NK-92 (cell line): ENCODE measurements around the gene SOX1.

Experiments
- DNase-seq: peaks from one replicate; lab custom pipeline; 2025; ENCODE audit not compliant: unreplicated experiment; lab: John Stamatoyannopoulos, UW

The SOX1 gene

GRCh38 chr13:112071723-112072533 lies 5.0 kb downstream of the SOX1 start:
- no peak for DNase-seq

DNA sequence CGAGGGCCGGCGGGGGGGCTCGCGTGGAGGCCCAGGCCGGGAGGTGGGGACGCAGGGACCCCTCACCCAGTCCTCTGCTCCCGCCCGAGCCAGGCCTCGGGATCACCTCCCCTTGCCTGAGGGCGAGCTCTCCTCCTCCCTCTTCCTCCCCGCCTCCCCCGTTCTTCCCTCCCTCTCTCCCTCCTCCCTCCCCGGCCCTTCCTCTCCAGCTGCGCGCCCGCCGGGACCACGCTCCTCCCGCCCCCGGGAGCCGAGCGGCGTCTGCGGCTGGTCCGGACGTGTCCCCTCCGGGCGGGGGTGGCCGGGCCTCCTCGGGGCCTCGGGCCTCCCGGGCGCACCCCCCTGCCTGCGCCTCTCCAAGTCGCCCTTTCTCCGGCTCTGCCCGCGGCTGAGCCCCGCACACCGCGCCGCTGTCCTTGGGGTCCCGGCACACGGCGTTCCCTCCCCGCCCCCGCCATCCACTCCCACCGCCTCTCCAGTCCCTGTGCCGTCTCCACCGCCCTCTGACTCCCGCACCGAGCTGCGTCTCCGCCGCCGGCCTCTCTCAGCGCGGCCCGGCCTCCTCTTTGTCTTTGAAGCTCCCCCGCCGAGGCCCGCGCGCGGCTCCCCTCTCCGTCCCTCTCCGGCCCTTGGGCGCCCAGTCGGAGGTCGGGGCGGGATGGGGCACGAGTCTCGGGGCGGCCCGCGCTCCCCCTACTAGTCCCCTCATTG lies 5.7 kb downstream of the SOX1 start:
- no peak for DNase-seq

DNA sequence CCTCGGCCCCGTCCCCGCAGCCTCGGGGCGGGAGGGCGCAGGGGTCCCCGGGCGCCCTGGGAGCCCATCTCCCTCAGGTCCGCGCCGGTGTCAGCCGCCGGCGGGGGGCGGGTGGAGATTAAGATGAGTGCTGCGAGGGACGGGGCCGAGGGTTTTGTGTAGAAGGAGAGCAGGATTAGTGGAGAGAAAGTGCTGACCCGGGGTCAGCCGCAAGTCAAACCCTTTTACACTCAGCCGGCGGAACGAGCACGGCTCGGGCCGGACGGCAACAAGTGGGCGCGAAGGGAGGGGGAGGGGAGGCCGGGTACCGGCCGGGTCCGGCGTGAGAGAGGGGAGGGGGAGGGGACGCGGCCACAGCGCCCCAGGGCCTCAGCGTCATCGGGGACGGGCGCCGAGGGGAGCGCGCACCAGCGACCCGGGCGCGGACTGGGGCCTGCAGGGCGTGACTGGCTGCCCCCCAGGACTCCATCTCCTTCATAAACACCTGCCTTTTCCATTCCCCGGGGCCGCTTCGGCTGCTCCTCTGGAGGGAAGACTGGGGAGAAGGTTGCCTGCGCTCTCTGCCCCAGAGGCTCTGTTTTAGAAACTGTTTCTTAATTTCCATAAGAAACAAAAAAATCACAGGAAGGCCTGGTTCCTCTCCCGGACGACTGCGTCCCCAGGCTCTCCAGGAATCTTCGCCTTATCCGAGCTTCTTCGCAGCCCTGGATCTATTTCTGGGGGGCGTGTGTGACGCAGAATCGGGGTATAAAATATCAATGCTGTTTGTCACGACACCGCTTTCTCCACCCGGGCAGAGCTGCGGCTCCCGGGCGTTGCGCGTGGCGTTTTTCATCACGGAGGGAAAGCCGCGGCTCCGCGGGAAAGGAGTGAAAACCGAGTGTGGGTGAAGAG lies 6.5 kb downstream of the SOX1 start:
- DNase-seq, result no peak

DNA sequence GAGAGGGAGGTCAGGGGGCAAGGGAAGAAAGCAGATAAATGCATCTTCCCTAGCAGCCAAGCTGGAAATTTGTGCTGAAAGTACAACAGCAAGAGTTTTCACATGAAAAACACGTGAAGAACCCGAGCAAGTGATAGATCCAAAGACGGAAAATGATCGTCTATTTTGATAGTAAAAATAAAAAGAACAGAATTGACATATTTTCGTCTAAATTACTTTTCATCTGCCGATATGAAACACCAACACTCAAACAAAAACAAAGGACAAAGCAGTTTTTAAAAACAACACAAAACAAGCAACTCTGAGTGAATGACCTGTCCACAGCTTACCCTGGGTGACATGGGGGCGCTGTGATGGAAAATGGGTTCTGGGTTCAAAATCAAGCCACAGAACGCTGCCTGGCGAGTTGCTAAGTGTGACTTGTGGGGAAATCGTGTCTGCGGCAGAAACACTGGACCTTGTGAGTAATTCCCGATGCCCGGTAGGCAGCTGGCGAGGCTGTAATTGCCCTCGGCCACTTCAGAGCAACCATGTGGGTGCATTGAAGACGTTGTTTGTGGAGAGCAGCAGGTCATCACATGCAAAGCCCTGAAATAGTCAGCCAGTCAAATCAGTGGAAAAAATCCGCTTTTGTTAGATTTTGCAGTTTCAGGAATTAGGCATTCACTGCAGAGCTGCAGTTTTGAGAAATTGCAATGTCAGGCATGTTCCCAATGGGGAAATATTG lies 7.4 kb downstream of the SOX1 start:
- DNase-seq, result no peak

DNA sequence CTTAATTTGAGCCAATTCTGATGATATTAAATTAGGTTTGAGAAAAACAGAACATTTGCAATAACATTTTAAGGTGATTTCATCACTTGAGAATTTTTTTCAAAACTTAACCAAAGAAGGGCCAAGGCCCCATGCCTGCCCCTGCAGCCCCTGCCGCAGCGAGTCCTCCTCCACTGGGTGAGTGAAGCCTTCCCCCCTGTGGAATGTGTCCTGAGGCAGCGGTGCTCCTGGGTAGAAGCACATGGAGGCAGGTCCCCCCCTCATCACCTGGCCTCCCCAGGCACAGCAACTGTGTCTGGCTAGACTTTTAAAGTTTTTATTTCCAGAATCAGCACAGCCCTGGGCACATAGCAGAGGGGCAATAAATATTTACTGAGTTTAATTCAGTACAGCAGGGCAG lies 10.8 kb downstream of the SOX1 start:
- no peak for DNase-seq

- DNase-seq, result no peak
Measured at GRCh38 chr13:112078216-112078615, 11.3 kb downstream of the SOX1 start.

DNA sequence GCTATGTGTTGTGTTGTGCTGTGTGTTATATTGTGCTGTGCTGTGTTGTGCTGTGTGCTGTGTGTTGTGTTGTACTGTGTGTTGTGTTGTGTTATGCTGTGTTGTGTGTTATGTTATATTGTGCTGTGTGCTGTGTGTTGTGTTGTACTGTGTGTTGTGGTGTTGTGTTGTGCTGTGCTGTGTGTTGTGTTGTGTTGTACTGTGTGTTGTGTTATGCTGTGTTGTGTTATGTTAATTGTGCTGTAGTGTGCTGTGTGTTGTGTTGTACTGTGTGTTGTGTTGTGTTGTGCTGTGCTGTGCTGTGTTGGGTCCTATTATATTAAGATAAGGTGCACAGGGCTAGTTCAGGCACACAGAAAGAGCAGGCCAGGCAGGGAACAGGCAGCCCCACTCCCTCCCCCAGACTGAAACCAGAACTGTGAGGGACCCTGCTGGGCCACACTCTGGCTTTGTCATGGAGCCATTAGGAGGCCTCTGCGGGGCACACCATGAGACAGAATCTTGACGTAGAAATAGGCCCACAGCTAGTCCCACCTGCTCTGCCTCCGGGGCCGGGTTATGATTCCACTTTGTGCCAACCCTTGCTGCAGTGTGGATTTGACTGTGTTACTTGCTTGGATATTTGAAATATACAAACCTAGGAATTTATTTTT lies 12.1 kb downstream of the SOX1 start:
- DNase-seq, result no peak

- no peak for DNase-seq
Measured at GRCh38 chr13:112079696-112080095, 12.7 kb downstream of the SOX1 start.

GRCh38 chr13:112083971-112084370 lies 17.0 kb downstream of the SOX1 start:
- DNase-seq, result no peak

GRCh38 chr13:112092453-112092852 lies 25.5 kb downstream of the SOX1 start:
- DNase-seq, result no peak

DNA sequence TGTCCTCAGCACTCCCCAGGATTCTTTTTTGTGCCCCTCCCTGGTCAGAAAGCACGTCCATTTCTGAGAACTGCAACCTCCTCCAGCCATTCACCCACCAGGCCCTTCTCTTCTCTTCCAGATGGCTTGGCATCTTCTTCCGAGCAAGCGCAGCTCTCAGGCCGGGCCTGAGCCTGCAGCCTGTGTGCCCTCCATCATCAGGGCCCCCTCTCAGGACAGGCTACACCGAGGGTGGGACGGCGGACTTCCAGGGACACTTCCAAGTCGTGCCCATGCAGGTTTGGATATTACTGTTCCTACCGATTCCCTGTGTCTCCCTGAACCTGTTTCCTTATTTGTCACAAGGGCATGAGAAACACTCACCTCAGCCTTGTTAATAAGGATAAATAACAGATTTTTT lies 28.4 kb downstream of the SOX1 start:
- no peak for DNase-seq

DNA sequence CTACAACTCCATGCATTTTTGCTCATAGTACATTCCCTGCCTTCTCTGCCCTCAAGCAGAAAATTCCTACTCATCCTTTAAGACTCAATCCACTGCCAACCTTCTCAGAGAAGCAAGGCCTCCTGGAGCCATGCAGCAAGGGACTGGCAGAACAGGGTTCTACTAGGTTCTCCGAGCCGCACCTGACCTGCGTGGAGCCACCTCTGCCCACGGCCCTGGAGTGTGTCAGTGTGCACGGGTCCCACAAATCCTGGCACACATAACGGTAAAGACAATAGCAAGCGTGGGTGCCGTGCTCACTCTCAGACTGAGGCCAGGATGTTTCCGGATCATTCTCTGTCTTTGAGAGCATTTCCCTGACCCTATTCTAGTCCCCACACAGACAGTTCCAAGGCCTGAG lies 30.0 kb downstream of the SOX1 start:
- DNase-seq, result no peak

- DNase-seq, result no peak
Measured at GRCh38 chr13:112097770-112098169, 30.8 kb downstream of the SOX1 start.

DNA sequence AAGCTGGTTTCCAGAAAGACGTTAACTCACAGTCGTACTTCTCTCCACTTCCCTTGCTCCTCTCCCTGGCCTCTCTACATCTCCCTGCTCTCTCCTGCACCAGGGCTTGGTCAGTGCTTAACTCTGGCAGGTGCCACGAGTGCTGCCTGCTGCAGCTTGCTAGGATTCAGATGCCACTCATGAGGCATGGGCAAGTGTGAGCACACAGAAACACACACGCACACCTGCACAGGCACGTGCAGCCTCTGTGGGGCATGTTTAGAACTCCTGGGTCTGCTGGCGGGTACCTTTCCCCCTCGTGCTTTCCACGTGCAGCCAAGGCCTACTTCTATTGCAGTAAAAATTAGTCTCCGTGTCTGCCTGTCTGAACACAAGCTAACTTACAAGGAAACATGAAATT lies 31.8 kb downstream of the SOX1 start:
- no peak for DNase-seq

DNA sequence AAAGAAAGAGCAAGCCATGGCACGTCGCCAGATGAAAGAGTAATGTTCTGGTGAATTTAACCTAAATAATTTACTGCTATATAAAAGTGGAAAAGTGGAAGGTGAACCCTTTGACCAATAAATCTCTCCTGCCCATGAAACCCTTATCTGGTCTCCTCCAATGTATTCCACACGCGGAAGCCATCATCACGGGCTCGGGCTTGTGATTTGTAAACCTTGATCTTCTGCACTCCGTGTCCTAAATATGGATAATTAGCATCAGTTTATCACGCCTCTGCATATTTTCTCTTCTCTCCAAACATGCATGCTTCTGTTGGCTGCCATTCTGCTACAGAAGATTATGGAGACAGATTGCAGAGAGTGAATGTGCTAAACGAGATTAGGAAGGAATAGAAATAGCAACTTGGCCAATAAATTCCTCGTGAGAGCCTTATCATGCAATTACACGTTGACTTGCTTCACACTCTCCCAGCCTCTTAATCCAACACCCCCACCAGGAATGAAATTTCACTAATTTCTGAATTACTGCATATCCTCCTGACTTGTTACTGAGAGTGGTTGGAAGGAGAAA lies 34.5 kb downstream of the SOX1 start:
- no peak for DNase-seq

- no peak for DNase-seq
Measured at GRCh38 chr13:112102243-112102642, 35.3 kb downstream of the SOX1 start.

DNA sequence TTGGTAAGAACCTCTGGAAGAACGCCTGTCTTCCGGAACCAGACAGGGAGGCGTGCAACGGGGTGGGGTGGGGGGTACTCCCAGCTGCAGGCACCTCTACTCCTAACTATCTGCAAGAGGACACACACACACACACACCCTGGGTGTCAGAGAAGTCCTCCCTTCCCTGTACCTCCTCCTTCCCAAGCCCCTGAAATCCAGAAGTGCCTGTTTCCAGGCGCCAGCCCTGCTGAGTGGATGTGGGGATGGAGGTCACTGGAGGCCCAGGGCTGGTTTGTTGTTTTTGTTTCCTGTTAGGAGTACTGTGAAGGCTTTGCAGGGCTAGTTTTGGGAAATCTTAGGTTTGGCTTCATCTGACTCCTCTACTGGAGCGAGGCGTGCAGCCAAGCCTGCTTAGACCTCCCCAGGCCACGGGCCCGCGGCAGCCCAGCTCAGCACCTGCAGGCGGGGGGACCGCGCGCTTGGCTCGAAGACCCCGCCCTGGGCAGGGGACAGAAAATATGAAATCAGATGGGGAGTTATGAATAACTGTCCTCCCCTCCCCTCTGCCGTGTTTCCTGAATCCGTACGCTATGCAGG lies 36.4 kb downstream of the SOX1 start:
- no peak for DNase-seq

DNA sequence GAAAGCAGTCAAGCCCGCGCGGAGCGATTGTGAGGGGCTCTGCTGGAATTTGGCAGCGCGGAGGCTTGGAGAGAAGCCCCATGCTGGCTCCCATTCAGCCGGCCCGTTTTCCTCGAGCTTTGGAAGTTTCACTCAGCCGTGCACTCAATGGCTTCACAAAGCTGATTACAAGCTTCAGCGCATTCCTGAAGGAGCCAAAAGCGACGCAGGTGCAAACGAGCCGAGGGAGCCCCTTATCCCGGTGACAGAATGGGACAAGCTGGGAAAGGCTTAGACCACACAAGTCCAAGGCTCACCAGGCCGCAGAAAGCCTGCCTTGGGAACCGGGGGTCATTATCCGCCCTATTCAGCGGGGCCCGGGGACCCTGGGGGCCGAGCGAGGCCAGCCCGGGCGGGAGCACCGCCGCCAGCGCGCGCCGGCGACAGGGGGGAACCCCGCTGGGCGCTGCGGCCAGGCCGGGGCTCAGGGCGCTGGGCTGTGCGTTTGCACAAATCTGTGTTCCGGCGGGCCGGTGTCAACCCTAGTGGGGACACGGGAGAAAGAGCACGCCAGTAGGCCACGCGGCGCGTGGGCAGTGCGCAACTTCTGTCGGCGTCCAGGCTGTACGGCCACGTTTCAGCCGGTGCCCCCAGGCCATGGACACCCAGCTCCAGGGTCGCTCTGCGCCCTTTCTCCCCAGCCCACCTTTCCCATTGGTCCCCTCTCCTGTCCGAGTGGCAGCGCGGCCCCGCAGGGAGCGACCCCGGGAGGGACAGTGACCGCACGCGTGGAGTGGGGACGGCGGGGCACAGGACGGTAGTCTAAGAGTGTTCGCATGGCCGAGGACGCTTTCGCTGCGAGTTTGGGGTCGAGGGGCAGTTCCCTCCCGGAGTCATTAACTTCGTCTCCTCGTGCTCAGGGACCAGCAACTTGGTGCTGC lies 37.3 kb downstream of the SOX1 start:
- DNase-seq, result no peak

DNA sequence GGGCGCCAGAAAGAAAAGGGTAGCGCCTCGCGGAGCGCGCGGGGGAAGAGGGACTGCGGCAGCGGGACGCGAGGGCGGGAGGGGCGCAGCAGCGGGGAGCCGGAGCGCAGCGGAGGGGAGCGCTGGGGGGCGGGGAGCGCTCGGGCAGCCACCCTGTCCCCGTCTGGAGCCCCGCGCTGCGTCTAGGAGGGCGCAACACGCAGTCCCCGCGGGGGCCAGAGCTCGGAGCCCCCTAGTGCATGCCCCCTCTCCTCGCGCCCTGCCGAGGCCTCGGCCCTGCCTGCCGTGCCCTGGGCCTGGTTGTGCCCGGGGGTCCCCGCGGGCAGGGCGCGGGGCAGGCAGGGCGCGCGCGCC lies 37.9 kb downstream of the SOX1 start:
- DNase-seq, result no peak
